Activated naive CD4-positive, alpha-beta T cell treated with anti-CD3 and anti-CD28 coated beads, Interleukin-2, amount 50 U/mL, for 72 hours (primary cell): ENCODE results near the gene ZNF764. TPM values are rescaled to one million over a fixed set of nuclear protein-coding genes. Genes with fewer than 3 reads are reported as not detected.
"Not testable (repeated sequence)": the region's sequence is repeated elsewhere in the genome, so short reads cannot be mapped to it uniquely, and the experiment has no call there.

Source experiments
- ATAC-seq, 2 donors: fragments of 150-1000 bp; cut with Tn5 transposase; 2 replicates each; pipeline ENCODE4 v1.10.0; 2021; ENCODE audit warnings: mild to moderate bottlenecking in 2 of 2, moderate library complexity in 2 of 2
- DNase-seq, 2 donors: peaks; one replicate each; pipeline ENCODE4 v3.0.0; 2021 to 2022; ENCODE audit warnings: low spot score in 2 of 2
- H3K27ac Mint-ChIP-seq, 2 donors: one replicate each; pipeline ENCODE4 v1.8.0; 2022; ENCODE audit warnings: mild to moderate bottlenecking in 2 of 2, mixed read lengths in 2 of 2
- H3K36me3 Mint-ChIP-seq, 2 donors: one replicate each; pipeline ENCODE4 v1.8.0; 2022; ENCODE audit warnings: mixed read lengths in 2 of 2
- H3K9me3 Mint-ChIP-seq, 2 donors: one replicate each; pipeline ENCODE4 v1.8.0; 2022; ENCODE audit warnings: mixed read lengths in 2 of 2
- total RNA-seq, 2 donors: library from RNA; stranded (reverse); gene quantifications; one replicate each; pipeline ENCODE4 v1.2.3, GENCODE V29; 2022

Gene ZNF764
- total RNA-seq, 2 donors from 2014 or later: 11.1 to 11.6 TPM

GRCh38 chr16:30526137-30526822, 31.9 kb downstream of the ZNF764 start, which contains the start of gene ZNF768:
TSS of gene ZNF768 (minus strand) at chr16:30526566. CDS start at chr16:30526413, 153 bp downstream.
- ATAC-seq (peak in 1 of 2 donors; percentile 33), DNase-seq (peak in 1 of 2 donors; percentile 42)
- H3K27ac Mint-ChIP-seq: peak within 1 kb of the TSS; percentile 79 to 90
- peaks cover 0 to 6% of the 10 kb centered on the region in 2 donors for H3K36me3 Mint-ChIP-seq
- no peaks in the 10 kb centered on the region for H3K9me3 Mint-ChIP-seq

GRCh38 chr16:30525844-30526136, 32.4 kb downstream of the ZNF764 start:
- Mint-ChIP-seq H3K27ac (peak overlapping the region in 1 of 2 donors; percentile 56), H3K36me3 (peaks cover 0 to 6% of the 10 kb centered on the region in 2 donors), H3K9me3 (no peaks in the 10 kb centered on the region)
- DNase-seq (no peak), ATAC-seq (no peak)

GRCh38 chr16:30524575-30525568, 33.3 kb downstream of the ZNF764 start:
- Mint-ChIP-seq H3K27ac (peak overlapping the region; percentile 4 to 50), H3K36me3 (peaks cover 0 to 16% of the 10 kb centered on the region in 2 donors), H3K9me3 (no peaks in the 10 kb centered on the region)
- no peak for ATAC-seq
- no peak for DNase-seq

GRCh38 chr16:30523768-30524574, 34.2 kb downstream of the ZNF764 start:
- peak overlapping the region; percentile 4 to 55 for H3K27ac Mint-ChIP-seq
- ATAC-seq (no peak), DNase-seq (no peak)
- H3K36me3 Mint-ChIP-seq: peaks cover 9 to 25% of the 10 kb centered on the region in 2 donors
- no peaks in the 10 kb centered on the region for H3K9me3 Mint-ChIP-seq

- ATAC-seq, H3K9me3 Mint-ChIP-seq, DNase-seq: not testable (repeated sequence)
- peak overlapping the region in 1 of 2 donors; percentile 6 for H3K27ac Mint-ChIP-seq
- peaks cover 14 to 32% of the 10 kb centered on the region in 2 donors for H3K36me3 Mint-ChIP-seq
Observed at GRCh38 chr16:30522702-30523463, 35.3 kb downstream of the ZNF764 start.

GRCh38 chr16:30521873-30522641, 36.1 kb downstream of the ZNF764 start:
- ATAC-seq (no peak), DNase-seq (no peak)
- Mint-ChIP-seq H3K27ac (peak overlapping the region; percentile 6 to 10), H3K36me3 (peaks cover 14 to 32% of the 10 kb centered on the region in 2 donors), H3K9me3 (no peaks in the 10 kb centered on the region)

- Mint-ChIP-seq H3K27ac (peak overlapping the region in 1 of 2 donors; percentile 6), H3K9me3 (no peaks in the 10 kb centered on the region), H3K36me3 (peaks cover 18 to 36% of the 10 kb centered on the region in 2 donors)
- DNase-seq (no peak), ATAC-seq (no peak)
Observed at GRCh38 chr16:30521476-30521872, 36.7 kb downstream of the ZNF764 start.

- DNase-seq (no peak), ATAC-seq (no peak)
- Mint-ChIP-seq H3K27ac (peak overlapping the region; percentile 72 to 85), H3K36me3 (peaks cover 31 to 51% of the 10 kb centered on the region in 2 donors), H3K9me3 (no peaks in the 10 kb centered on the region)
Observed at GRCh38 chr16:30519120-30520049, 38.8 kb downstream of the ZNF764 start.

- ATAC-seq: no peak
- Mint-ChIP-seq H3K36me3 (peaks cover 31 to 51% of the 10 kb centered on the region in 2 donors), H3K27ac (peak overlapping the region; percentile 72 to 85), H3K9me3 (no peaks in the 10 kb centered on the region)
- no peak for DNase-seq
Observed at GRCh38 chr16:30518552-30518951, 39.6 kb downstream of the ZNF764 start.

- Mint-ChIP-seq H3K9me3 (no peaks in the 10 kb centered on the region), H3K36me3 (peaks cover 56 to 68% of the 10 kb centered on the region in 2 donors), H3K27ac (peak overlapping the region in 1 of 2 donors; percentile 67)
- DNase-seq (no peak), ATAC-seq (no peak)
Observed at GRCh38 chr16:30515275-30515674, 42.9 kb downstream of the ZNF764 start.

GRCh38 chr16:30511509-30511908, 46.7 kb downstream of the ZNF764 start:
- ATAC-seq: no peak
- DNase-seq: no peak
- Mint-ChIP-seq H3K27ac (peak overlapping the region; percentile 67 to 79), H3K9me3 (no peaks in the 10 kb centered on the region), H3K36me3 (peaks cover 38 to 46% of the 10 kb centered on the region in 2 donors)

- DNase-seq (no peak), ATAC-seq (no peak)
- peak overlapping the region; percentile 79 for H3K27ac Mint-ChIP-seq
- H3K9me3 Mint-ChIP-seq: no peaks in the 10 kb centered on the region
- peaks cover 30 to 36% of the 10 kb centered on the region in 2 donors for H3K36me3 Mint-ChIP-seq
Observed at GRCh38 chr16:30510376-30510938, 47.7 kb downstream of the ZNF764 start.

- H3K36me3 Mint-ChIP-seq: peaks cover 25 to 32% of the 10 kb centered on the region in 2 donors
- DNase-seq (no peak), ATAC-seq (no peak)
- peak overlapping the region; percentile 49 to 90 for H3K27ac Mint-ChIP-seq
- H3K9me3 Mint-ChIP-seq: no peaks in the 10 kb centered on the region
Observed at GRCh38 chr16:30509081-30509765, 49.0 kb downstream of the ZNF764 start.
